Thyroid gland (tissue), 4 donors: ENCODE results near the gene GALNT9.

Source experiments
- POLR2A ChIP-seq, 2 donors: fragments of 450-650 bp; IDR thresholded peaks; one replicate each; pipeline ENCODE4 v1.6.1; 2017; ENCODE audit warnings: antibody characterized with exemption in 2 of 2, mild to moderate bottlenecking in 2 of 2, moderate library complexity in 1 of 2
- TF ChIP-seq, protein P1 (sequence below), 6 experiments: fragments of 200-600 bp in 3 of 6; fragments of 450-650 bp in 3 of 6; sonication (generic) in 3 of 6; IDR thresholded peaks; one replicate each; pipeline ENCODE4 v1.5.1; 2016 to 2019; ENCODE audit warnings: antibody characterized with exemption in 6 of 6, mild to moderate bottlenecking in 2 of 6, inconsistent platforms in 1 of 6, moderate library complexity in 1 of 6

DNA sequence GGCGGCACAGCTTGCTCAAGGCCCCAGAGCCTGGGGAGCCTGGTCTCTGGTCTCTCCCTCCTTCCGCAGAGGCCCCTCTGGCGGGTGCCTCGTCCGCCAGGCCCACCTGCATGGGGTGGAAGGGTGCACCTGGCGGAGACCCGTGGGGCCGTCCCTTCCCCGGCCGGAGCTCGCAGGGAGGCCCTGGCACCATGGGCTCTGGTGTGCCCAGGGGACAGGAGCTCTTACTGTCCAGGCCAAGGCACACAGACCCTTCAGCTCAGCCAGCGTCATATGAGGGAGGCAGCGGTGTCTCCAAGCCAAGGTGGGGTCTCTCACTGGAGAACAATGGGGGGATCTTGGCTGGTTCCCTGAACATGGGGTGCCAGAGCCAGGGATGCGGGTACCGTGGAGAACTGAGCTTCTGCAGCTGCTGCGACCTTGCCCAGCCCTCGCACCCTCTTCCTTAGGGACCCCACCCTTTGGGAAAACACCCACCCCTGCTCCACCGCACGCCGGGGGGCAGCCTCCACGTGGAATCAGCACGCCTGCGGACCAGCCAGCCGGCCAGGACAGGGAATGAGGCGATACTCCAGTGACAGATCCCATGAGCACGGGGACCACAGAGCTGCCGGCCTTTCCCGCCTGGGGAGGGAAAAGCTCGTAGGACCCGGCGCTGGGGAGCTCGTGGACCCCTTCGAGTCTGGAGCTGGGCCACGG lies 25.7 kb upstream of the GALNT9 start:
- TF ChIP-seq POLR2A (IDR thresholded peaks at IDR 0.05) = no peak
- TF ChIP-seq, protein P1, sequence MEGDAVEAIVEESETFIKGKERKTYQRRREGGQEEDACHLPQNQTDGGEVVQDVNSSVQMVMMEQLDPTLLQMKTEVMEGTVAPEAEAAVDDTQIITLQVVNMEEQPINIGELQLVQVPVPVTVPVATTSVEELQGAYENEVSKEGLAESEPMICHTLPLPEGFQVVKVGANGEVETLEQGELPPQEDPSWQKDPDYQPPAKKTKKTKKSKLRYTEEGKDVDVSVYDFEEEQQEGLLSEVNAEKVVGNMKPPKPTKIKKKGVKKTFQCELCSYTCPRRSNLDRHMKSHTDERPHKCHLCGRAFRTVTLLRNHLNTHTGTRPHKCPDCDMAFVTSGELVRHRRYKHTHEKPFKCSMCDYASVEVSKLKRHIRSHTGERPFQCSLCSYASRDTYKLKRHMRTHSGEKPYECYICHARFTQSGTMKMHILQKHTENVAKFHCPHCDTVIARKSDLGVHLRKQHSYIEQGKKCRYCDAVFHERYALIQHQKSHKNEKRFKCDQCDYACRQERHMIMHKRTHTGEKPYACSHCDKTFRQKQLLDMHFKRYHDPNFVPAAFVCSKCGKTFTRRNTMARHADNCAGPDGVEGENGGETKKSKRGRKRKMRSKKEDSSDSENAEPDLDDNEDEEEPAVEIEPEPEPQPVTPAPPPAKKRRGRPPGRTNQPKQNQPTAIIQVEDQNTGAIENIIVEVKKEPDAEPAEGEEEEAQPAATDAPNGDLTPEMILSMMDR (IDR thresholded peaks at IDR 0.05) = no peak
